VCaP (cell line): ENCODE results near the gene GALE.

Source experiments
- H3K27ac ChIP-seq: fragments of 450-650 bp; 2 replicates; pipeline ENCODE4 v1.5.1; 2017
- CTCF ChIP-seq: fragments of 450-650 bp; conservative IDR thresholded peaks from 2 replicates; pipeline ENCODE4 v1.5.1; 2017; ENCODE audit warnings: mild to moderate bottlenecking, moderate library complexity

Gene GALE

GRCh38 chr1:23772854-23773242 lies 27.7 kb downstream of the GALE start:
- TF ChIP-seq CTCF: no peak
- no peak overlapping the region for H3K27ac ChIP-seq

GRCh38 chr1:23772049-23772853 lies 28.3 kb downstream of the GALE start:
- peak; percentile 95 for TF ChIP-seq CTCF
- no peak overlapping the region for H3K27ac ChIP-seq

GRCh38 chr1:23768733-23769132 lies 31.8 kb downstream of the GALE start:
- no peak overlapping the region for H3K27ac ChIP-seq
- no peak for TF ChIP-seq CTCF

GRCh38 chr1:23763041-23763577 lies 37.4 kb downstream of the GALE start:
- no peak overlapping the region for H3K27ac ChIP-seq
- no peak for TF ChIP-seq CTCF

- H3K27ac ChIP-seq: no peak overlapping the region
- no peak for TF ChIP-seq CTCF
Observed at GRCh38 chr1:23759277-23759676, 41.3 kb downstream of the GALE start.

- H3K27ac ChIP-seq: no peak overlapping the region
- TF ChIP-seq CTCF: no peak
Observed at GRCh38 chr1:23757812-23758211, 42.7 kb downstream of the GALE start.

GRCh38 chr1:23756676-23757075 lies 43.9 kb downstream of the GALE start:
- H3K27ac ChIP-seq: no peak overlapping the region
- TF ChIP-seq CTCF: no peak
